WTC11 (cell line): Measurements from ENCODE around the gene GHITM. TPM values are rescaled to one million over a fixed set of nuclear protein-coding genes. Genes with fewer than 3 reads are reported as not detected.
"Not testable (repeated sequence)": the region's sequence is repeated elsewhere in the genome, so short reads cannot be mapped to it uniquely, and the experiment has no call there.

Experiments used
- ATAC-seq: fragments of 200-7000 bp; cut with Tn5 transposase; 2 replicates; pipeline ENCODE4 v1.10.0; 2021; ENCODE audit warnings: mild to moderate bottlenecking, moderate library complexity
- CTCF ChIA-PET: fragments of 300-600 bp; sonication (Branson Sonifier 250); formaldehyde crosslinking; loops from one replicate; lab custom pipeline; 2021; ENCODE audit warnings: antibody characterized with exemption; lab: Charles Lee
- POLR2A ChIA-PET: fragments of 350-600 bp; sonication (Branson Sonifier 250); formaldehyde crosslinking; loops from one replicate; lab custom pipeline; 2021; ENCODE audit warnings: antibody characterized with exemption; lab: Charles Lee
- DNase-seq: peaks from one replicate; pipeline ENCODE4 v3.0.0; 2021; ENCODE audit warnings: low spot score
- H3K27ac Mint-ChIP-seq: 2 replicates; pipeline ENCODE4 v1.8.0; 2021; ENCODE audit warnings: mixed read lengths
- H3K27me3 Mint-ChIP-seq: 2 replicates; pipeline ENCODE4 v1.8.0; 2021; ENCODE audit warnings: low read depth, mild to moderate bottlenecking, moderate library complexity, mixed read lengths
- H3K36me3 Mint-ChIP-seq: 2 replicates; pipeline ENCODE4 v1.8.0; 2021; ENCODE audit warnings: mixed read lengths
- H3K4me1 Mint-ChIP-seq: 2 replicates; pipeline ENCODE4 v1.8.0; 2022; ENCODE audit warnings: mixed read lengths
- H3K4me3 Mint-ChIP-seq: 2 replicates; pipeline ENCODE4 v1.8.0; 2021; ENCODE audit warnings: mild to moderate bottlenecking, moderate library complexity, mixed read lengths
- H3K9me3 Mint-ChIP-seq: 2 replicates; pipeline ENCODE4 v1.8.0; 2021; ENCODE audit warnings: mixed read lengths
- CREB1 ChIP-seq: sonication (generic); formaldehyde crosslinking; IDR thresholded peaks from 2 replicates; pipeline ENCODE4 v1.8.0; 2023; ENCODE audit warnings: mild to moderate bottlenecking, missing genetic modification reagents
- CREM ChIP-seq: sonication (generic); formaldehyde crosslinking; IDR thresholded peaks from 2 replicates; pipeline ENCODE4 v1.8.1; 2022; ENCODE audit warnings: mild to moderate bottlenecking, missing genetic modification reagents, moderate library complexity
- FOXJ3 ChIP-seq: sonication (generic); formaldehyde crosslinking; IDR thresholded peaks from 2 replicates; pipeline ENCODE4 v1.9.0; 2021; ENCODE audit warnings: missing genetic modification reagents, mild to moderate bottlenecking, borderline replicate concordance
- GABPB1 ChIP-seq: sonication (generic); formaldehyde crosslinking; IDR thresholded peaks from 2 replicates; pipeline ENCODE4 v1.8.1; 2023; ENCODE audit warnings: mild to moderate bottlenecking, missing genetic modification reagents
- GRHL2 ChIP-seq: fragments of 250-450 bp; sonication (Bioruptor Pico); IDR thresholded peaks from 2 replicates; pipeline ENCODE4 v1.8.0; 2022; ENCODE audit warnings: mild to moderate bottlenecking, moderate library complexity; ENCODE audit not compliant: insufficient replicate concordance, severe bottlenecking
- JAZF1 ChIP-seq: fragments of 250-450 bp; sonication (Bioruptor Pico); IDR thresholded peaks from 2 replicates; pipeline ENCODE4 v1.9.0; 2021; ENCODE audit warnings: moderate library complexity, mild to moderate bottlenecking, inconsistent platforms
- JUN ChIP-seq: sonication (generic); formaldehyde crosslinking; IDR thresholded peaks from 2 replicates; pipeline ENCODE4 v1.8.0; 2023; ENCODE audit warnings: mild to moderate bottlenecking, missing genetic modification reagents
- RORB ChIP-seq: fragments of 250-450 bp; sonication (Bioruptor Pico); IDR thresholded peaks from 2 replicates; pipeline ENCODE4 v1.9.0; 2021; ENCODE audit warnings: mild to moderate bottlenecking
- TCF7 ChIP-seq: sonication (generic); formaldehyde crosslinking; IDR thresholded peaks from 2 replicates; pipeline ENCODE4 v1.8.0; 2022; ENCODE audit warnings: mild to moderate bottlenecking, low read depth, missing genetic modification reagents, moderate library complexity
- TEAD1 ChIP-seq: sonication (generic); formaldehyde crosslinking; IDR thresholded peaks from 2 replicates; pipeline ENCODE4 v1.8.0; 2022; ENCODE audit warnings: mild to moderate bottlenecking, missing genetic modification reagents
- ZNF396 ChIP-seq: fragments of 250-450 bp; sonication (Bioruptor Pico); IDR thresholded peaks from 2 replicates; pipeline ENCODE4 v1.8.0; 2021; ENCODE audit warnings: mild to moderate bottlenecking, moderate library complexity, borderline replicate concordance
- total RNA-seq: library from RNA; stranded (reverse); gene quantifications from 3 replicates; pipeline ENCODE4 v1.2.3, GENCODE V29; 2021
- TF ChIP-seq, protein P1 (sequence below): fragments of 250-450 bp; sonication (Bioruptor Pico); IDR thresholded peaks from 2 replicates; pipeline ENCODE4 v1.9.0; 2021; ENCODE audit warnings: mild to moderate bottlenecking
- TF ChIP-seq, protein P2 (sequence below): sonication (generic); formaldehyde crosslinking; IDR thresholded peaks from 2 replicates; pipeline ENCODE4 v1.8.1; 2023; ENCODE audit warnings: mild to moderate bottlenecking, moderate library complexity, missing genetic modification reagents
- TF ChIP-seq, protein P3 (sequence below): fragments of 250-450 bp; sonication (Bioruptor Pico); IDR thresholded peaks from 2 replicates; pipeline ENCODE4 v2.1.2; 2022; ENCODE audit warnings: mild to moderate bottlenecking, moderate library complexity
- TF ChIP-seq, protein P4 (sequence below): fragments of 200-600 bp; IDR thresholded peaks from 2 replicates; pipeline ENCODE4 v1.8.0; 2022; ENCODE audit warnings: antibody characterized with exemption
- TF ChIP-seq, protein P5 (sequence below): sonication (generic); formaldehyde crosslinking; conservative IDR thresholded peaks from 2 replicates; pipeline ENCODE4 v1.8.1; 2023; ENCODE audit warnings: mild to moderate bottlenecking, low read depth, missing genetic modification reagents, moderate library complexity
- TF ChIP-seq, protein P6 (sequence below): sonication (generic); formaldehyde crosslinking; IDR thresholded peaks from 2 replicates; pipeline ENCODE4 v1.8.1; 2022; ENCODE audit warnings: low read depth, mild to moderate bottlenecking, moderate library complexity, missing genetic modification reagents, borderline replicate concordance

Gene GHITM
- total RNA-seq, 1 experiment from 2014 or later: 97.6 TPM

DNA sequence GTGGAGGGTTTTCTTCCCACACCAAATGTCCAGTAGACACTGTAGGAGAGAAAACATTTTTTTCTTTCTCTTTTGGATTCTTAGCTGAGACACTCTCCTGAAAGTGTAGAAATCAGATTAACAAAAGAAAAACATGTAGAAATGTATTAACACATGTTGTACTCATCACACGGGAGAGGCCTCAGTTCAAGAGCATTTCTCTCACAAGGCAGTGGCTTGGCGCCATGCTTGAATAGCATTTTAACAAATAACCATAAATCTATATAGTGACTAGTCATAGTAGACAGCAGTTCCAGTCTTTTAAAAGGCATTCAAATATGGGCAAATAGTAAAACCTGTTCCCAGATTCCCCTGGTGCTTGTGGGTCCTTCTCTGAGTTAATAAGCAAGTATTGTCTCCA lies 38.3 kb upstream of the GHITM start (continued):
- no peak for TF ChIP-seq RORB
- TF ChIP-seq, protein P1, sequence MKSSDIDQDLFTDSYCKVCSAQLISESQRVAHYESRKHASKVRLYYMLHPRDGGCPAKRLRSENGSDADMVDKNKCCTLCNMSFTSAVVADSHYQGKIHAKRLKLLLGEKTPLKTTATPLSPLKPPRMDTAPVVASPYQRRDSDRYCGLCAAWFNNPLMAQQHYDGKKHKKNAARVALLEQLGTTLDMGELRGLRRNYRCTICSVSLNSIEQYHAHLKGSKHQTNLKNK (CRISPR knock-in tag): no peak
- no peak for TF ChIP-seq JAZF1 (CRISPR knock-in tag)
- no peak for TF ChIP-seq FOXJ3 (CRISPR knock-in tag)
- TF ChIP-seq, protein P2, sequence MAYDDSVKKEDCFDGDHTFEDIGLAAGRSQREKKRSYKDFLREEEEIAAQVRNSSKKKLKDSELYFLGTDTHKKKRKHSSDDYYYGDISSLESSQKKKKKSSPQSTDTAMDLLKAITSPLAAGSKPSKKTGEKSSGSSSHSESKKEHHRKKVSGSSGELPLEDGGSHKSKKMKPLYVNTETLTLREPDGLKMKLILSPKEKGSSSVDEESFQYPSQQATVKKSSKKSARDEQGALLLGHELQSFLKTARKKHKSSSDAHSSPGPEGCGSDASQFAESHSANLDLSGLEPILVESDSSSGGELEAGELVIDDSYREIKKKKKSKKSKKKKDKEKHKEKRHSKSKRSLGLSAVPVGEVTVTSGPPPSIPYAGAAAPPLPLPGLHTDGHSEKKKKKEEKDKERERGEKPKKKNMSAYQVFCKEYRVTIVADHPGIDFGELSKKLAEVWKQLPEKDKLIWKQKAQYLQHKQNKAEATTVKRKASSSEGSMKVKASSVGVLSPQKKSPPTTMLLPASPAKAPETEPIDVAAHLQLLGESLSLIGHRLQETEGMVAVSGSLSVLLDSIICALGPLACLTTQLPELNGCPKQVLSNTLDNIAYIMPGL (CRISPR knock-in tag): no peak
- no peak for TF ChIP-seq CREM

DNA sequence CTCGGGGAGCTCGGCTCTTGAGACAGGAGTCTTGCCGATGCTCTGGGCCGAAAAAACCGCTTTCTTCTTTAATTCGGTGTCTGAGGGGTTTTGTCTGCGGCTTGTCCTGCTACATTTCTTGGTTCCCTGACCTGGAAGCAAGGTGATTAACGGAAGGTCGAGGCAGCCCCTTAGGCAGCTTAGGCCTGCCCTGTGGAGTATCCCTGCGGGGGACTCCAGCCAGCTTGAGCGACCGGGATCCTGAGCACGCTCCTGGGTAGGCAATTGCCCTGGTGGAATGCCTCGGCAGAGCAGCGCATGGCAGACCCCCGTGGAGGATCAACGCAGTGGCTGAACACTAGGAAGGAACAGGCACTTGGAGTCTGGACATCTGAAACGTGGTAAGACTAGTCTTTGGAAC lies 30.5 kb upstream of the GHITM start:
- ChIA-PET CTCF (no interaction called here), POLR2A (no interaction called here)
- no peak for ATAC-seq
- Mint-ChIP-seq H3K9me3 (0 out of 2 replicates have a peak, but pooled peaks cover 4% of the 10 kb centered on the region), H3K36me3 (no peaks in the 10 kb centered on the region), H3K4me3 (no peak overlapping the region), H3K27me3 (no peaks in the 10 kb centered on the region; the same call in 1 of the 2 replicates), H3K4me1 (no peaks in the 10 kb centered on the region), H3K27ac (no peak overlapping the region)
- peak; percentile 18 for DNase-seq
- TF ChIP-seq TCF7 (CRISPR knock-in tag) (no peak), ZNF396 (no peak), JUN (no peak), GRHL2 (CRISPR knock-in tag) (no peak), TEAD1 (CRISPR knock-in tag) (no peak)

DNA sequence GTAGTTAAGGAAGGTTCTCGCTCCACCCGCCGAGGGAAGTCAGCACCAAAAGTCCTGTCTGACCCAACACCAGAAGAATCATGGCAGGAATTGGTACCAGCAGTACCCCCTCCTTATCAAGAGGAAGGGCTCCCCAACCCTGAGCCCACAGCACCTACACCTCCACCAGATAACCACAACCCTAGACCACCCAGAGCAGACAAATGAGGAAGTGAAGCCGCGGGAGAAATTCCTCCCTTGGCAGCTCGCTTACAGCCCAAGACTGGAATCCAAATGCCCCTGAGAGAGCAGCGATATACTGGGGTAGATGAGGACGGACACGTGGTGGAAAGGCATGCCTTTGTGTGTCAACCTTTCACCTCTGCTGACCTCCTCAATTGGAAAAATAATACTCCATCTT lies 29.5 kb upstream of the GHITM start:
- POLR2A ChIA-PET, H3K36me3 Mint-ChIP-seq, ATAC-seq, H3K27me3 Mint-ChIP-seq, DNase-seq, CTCF ChIA-PET, H3K27ac Mint-ChIP-seq, H3K9me3 Mint-ChIP-seq, H3K4me3 Mint-ChIP-seq, H3K4me1 Mint-ChIP-seq: not testable (repeated sequence)

DNA sequence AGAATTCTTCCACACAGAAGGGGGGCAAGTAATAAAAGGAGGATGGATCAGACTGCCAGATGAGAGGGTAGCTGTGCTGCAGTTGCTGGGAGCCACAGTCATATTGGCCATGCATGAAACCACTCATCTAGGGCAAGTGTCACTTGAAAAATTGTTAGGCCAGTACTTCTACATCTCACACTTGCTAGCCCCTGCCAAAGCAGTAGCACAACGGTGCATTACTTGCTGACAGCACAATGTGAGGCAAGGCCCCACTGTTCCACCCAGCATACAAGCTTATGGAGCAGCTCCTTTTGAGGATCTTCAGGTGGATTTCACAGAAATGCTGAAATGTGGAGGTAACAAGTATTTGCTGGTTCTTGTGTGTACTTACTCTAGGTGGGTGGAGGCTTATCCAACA lies 25.8 kb upstream of the GHITM start:
- not testable (repeated sequence) for ATAC-seq, H3K4me3 Mint-ChIP-seq, H3K36me3 Mint-ChIP-seq, H3K4me1 Mint-ChIP-seq, DNase-seq, H3K9me3 Mint-ChIP-seq, H3K27ac Mint-ChIP-seq, H3K27me3 Mint-ChIP-seq
- ChIA-PET CTCF (interaction anchor here (0.8 to 1.8 kb wide), 21 partner anchors 9 to 427 kb away, joined by 3 to 12 read pairs (median 3); partner anchors contain the start of gene GHITM), POLR2A (interaction anchor here (0.6 kb wide), 1 partner anchor 21 kb away, joined by 7 read pairs; no protein-coding TSS in a partner anchor)

DNA sequence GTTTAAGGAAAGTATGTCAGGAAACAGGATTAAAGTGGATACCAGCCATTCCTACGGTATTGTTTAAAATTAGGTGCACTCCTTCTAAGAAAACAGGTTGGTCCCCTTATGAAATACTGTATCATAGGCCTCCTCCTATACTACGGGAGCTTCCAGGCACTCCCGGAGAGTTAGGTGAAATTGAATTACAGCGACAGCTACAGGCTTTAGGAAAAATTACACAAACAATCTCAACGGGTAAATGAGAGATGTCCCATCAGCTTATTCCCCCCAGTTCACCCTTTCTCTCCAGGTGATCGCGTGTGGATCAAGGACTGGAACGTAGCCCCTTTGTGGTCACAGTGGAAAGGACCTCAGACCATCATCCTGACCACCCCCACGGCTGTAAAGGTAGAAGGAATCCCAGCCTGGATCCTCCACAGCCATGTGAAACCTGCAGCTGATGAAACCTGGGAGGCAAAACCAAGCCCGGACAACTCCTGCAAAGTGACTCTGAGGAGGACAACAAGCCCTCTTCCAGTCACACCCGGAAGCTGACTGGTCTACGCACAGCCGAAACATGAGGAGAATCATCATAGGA lies 25.1 kb upstream of the GHITM start:
- peaks cover 8% of the 10 kb centered on the region for H3K9me3 Mint-ChIP-seq
- DNase-seq (peak; percentile 11), ATAC-seq (no peak)
- H3K27ac Mint-ChIP-seq: 0 out of 2 replicates have a peak overlapping the region, but pooled peaks have one; percentile 15
- no peaks in the 10 kb centered on the region for H3K4me1 Mint-ChIP-seq
- no peaks in the 10 kb centered on the region for H3K36me3 Mint-ChIP-seq
- CTCF ChIA-PET: interaction anchor here (0.6 to 1.8 kb wide), 24 partner anchors 10 to 1323 kb away, joined by 3 to 12 read pairs (median 3); partner anchors contain the start of gene GHITM
- POLR2A ChIA-PET: no interaction called here
- no peak overlapping the region for H3K4me3 Mint-ChIP-seq
- H3K27me3 Mint-ChIP-seq: no peaks in the 10 kb centered on the region; the same call in 1 of the 2 replicates
- TF ChIP-seq CREB1 (CRISPR knock-in tag): no peak
- TF ChIP-seq, protein P3, sequence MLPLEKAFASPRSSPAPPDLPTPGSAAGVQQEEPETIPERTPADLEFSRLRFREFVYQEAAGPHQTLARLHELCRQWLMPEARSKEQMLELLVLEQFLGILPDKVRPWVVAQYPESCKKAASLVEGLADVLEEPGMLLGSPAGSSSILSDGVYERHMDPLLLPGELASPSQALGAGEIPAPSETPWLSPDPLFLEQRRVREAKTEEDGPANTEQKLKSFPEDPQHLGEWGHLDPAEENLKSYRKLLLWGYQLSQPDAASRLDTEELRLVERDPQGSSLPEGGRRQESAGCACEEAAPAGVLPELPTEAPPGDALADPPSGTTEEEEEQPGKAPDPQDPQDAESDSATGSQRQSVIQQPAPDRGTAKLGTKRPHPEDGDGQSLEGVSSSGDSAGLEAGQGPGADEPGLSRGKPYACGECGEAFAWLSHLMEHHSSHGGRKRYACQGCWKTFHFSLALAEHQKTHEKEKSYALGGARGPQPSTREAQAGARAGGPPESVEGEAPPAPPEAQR: no peak
- TF ChIP-seq, protein P4, sequence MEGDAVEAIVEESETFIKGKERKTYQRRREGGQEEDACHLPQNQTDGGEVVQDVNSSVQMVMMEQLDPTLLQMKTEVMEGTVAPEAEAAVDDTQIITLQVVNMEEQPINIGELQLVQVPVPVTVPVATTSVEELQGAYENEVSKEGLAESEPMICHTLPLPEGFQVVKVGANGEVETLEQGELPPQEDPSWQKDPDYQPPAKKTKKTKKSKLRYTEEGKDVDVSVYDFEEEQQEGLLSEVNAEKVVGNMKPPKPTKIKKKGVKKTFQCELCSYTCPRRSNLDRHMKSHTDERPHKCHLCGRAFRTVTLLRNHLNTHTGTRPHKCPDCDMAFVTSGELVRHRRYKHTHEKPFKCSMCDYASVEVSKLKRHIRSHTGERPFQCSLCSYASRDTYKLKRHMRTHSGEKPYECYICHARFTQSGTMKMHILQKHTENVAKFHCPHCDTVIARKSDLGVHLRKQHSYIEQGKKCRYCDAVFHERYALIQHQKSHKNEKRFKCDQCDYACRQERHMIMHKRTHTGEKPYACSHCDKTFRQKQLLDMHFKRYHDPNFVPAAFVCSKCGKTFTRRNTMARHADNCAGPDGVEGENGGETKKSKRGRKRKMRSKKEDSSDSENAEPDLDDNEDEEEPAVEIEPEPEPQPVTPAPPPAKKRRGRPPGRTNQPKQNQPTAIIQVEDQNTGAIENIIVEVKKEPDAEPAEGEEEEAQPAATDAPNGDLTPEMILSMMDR: 0 out of 2 replicates have a peak, but pooled peaks have one; percentile 17
- TF ChIP-seq GABPB1: no peak
- TF ChIP-seq, protein P5, sequence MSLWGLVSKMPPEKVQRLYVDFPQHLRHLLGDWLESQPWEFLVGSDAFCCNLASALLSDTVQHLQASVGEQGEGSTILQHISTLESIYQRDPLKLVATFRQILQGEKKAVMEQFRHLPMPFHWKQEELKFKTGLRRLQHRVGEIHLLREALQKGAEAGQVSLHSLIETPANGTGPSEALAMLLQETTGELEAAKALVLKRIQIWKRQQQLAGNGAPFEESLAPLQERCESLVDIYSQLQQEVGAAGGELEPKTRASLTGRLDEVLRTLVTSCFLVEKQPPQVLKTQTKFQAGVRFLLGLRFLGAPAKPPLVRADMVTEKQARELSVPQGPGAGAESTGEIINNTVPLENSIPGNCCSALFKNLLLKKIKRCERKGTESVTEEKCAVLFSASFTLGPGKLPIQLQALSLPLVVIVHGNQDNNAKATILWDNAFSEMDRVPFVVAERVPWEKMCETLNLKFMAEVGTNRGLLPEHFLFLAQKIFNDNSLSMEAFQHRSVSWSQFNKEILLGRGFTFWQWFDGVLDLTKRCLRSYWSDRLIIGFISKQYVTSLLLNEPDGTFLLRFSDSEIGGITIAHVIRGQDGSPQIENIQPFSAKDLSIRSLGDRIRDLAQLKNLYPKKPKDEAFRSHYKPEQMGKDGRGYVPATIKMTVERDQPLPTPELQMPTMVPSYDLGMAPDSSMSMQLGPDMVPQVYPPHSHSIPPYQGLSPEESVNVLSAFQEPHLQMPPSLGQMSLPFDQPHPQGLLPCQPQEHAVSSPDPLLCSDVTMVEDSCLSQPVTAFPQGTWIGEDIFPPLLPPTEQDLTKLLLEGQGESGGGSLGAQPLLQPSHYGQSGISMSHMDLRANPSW (CRISPR knock-in tag): no peak
- TF ChIP-seq JUN: no peak
- TF ChIP-seq, protein P6, sequence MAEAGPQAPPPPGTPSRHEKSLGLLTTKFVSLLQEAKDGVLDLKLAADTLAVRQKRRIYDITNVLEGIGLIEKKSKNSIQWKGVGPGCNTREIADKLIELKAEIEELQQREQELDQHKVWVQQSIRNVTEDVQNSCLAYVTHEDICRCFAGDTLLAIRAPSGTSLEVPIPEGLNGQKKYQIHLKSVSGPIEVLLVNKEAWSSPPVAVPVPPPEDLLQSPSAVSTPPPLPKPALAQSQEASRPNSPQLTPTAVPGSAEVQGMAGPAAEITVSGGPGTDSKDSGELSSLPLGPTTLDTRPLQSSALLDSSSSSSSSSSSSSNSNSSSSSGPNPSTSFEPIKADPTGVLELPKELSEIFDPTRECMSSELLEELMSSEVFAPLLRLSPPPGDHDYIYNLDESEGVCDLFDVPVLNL: no peak
